Smooth muscle cell (in vitro differentiated cells): ENCODE data around the gene TRIM42. TPM values are rescaled to one million over a fixed set of nuclear protein-coding genes. Genes with fewer than 3 reads are reported as not detected.

ENCODE experiments used
- DNase-seq: peaks from one replicate; lab custom pipeline; 2025; ENCODE audit not compliant: unreplicated experiment; lab: John Stamatoyannopoulos, UW
- H2AFZ ChIP-seq: fragments of 200-600 bp; sonication (generic); 2 replicates; pipeline ENCODE4 v1.6.0; 2016; ENCODE audit warnings: antibody characterized with exemption, low read depth, mild to moderate bottlenecking
- H3F3A ChIP-seq: fragments of 200-600 bp; sonication (generic); 2 replicates; pipeline ENCODE4 v1.6.0; 2017; ENCODE audit warnings: antibody characterized with exemption, low read depth
- H3K27ac ChIP-seq: fragments of 200-600 bp; sonication (generic); 2 replicates; pipeline ENCODE4 v1.5.1; 2016; ENCODE audit warnings: low read depth, mild to moderate bottlenecking
- H3K27me3 ChIP-seq: fragments of 200-600 bp; sonication (generic); 2 replicates; pipeline ENCODE4 v1.6.1; 2016; ENCODE audit warnings: low read depth, mild to moderate bottlenecking
- H3K36me3 ChIP-seq: fragments of 200-600 bp; sonication (generic); 2 replicates; pipeline ENCODE4 v1.5.1; 2016; ENCODE audit warnings: low read depth
- H3K4me1 ChIP-seq: fragments of 200-600 bp; sonication (generic); 2 replicates; pipeline ENCODE4 v1.5.1; 2016; ENCODE audit warnings: low read depth
- H3K4me2 ChIP-seq: fragments of 200-600 bp; sonication (generic); 2 replicates; pipeline ENCODE4 v1.6.0; 2016; ENCODE audit warnings: mild to moderate bottlenecking
- H3K4me3 ChIP-seq: fragments of 200-600 bp; sonication (generic); 2 replicates; pipeline ENCODE4 v1.5.1; 2016; ENCODE audit warnings: mild to moderate bottlenecking
- H3K79me2 ChIP-seq: fragments of 200-600 bp; sonication (generic); 2 replicates; pipeline ENCODE4 v1.6.0; 2016; ENCODE audit warnings: low read depth, mild to moderate bottlenecking
- H3K9ac ChIP-seq: fragments of 200-600 bp; sonication (generic); 2 replicates; pipeline ENCODE4 v1.6.0; 2016; ENCODE audit warnings: low read depth
- H3K9me3 ChIP-seq: fragments of 200-600 bp; sonication (generic); replicated peaks from 2 replicates; pipeline ENCODE4 v1.5.1; 2016; ENCODE audit warnings: low read depth
- H4K20me1 ChIP-seq: fragments of 200-600 bp; sonication (generic); 2 replicates; pipeline ENCODE4 v1.6.0; 2016; ENCODE audit warnings: low read depth
- CTCF ChIP-seq: fragments of 200-600 bp; sonication (generic); IDR thresholded peaks from 2 replicates; pipeline ENCODE4 v1.5.1; 2017; ENCODE audit warnings: borderline replicate concordance, mild to moderate bottlenecking, antibody characterized with exemption; ENCODE audit not compliant: insufficient read depth, poor library complexity, severe bottlenecking
- WGBS: methylation state at CpG from one replicate; pipeline ENCODE4 v1.1.7; 2016; ENCODE audit warnings: low lambda C conversion rate; 5-methylcytosine and 5-hydroxymethylcytosine counted together
- polyA plus RNA-seq: library from polyadenylated mRNA; unstranded; fragments of >200 nt; fragmentation: Nextera tagmentation; extraction: Ambion mirVana; gene quantifications from 2 replicates; pipeline ENCODE4 v1.2.1, GENCODE V29; 2016
- total RNA-seq: library from RNA; depleted of rRNA; stranded (reverse); fragments of >200 nt; gene quantifications from 2 replicates; pipeline ENCODE4 v1.2.3, GENCODE V29; 2014

The TRIM42 gene
- total and polyA plus RNA-seq, 2 experiments from 2014 or later, result not detected

DNA sequence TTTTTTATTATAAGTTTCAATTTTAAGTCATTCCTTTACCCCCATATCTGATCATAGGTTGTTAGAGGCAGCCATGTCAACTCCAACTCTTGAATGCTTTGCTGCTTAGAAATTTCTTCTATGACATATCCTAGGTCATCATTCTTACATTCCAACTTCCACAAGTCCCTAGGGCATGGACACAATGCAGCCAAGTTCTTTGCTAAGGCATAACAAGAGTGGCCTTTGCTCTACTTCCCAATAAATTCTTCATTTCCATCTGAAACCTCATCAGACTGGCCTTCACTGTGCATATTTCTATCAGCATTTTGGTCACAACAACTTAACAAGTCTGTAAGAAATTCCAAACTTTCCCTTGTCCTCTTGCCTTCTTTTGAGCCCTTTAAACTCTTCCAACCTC lies 28.5 kb downstream of the TRIM42 start:
- no peak for TF ChIP-seq CTCF
- Histone ChIP-seq H3K36me3 (no peaks in the 10 kb centered on the region), H3K9me3 (no peaks in the 10 kb centered on the region), H3K27ac (no peak overlapping the region), H3F3A (no peaks in the 10 kb centered on the region), H3K9ac (no peak overlapping the region), H3K27me3 (no peaks in the 10 kb centered on the region), H2AFZ (no peak overlapping the region), H3K79me2 (no peaks in the 10 kb centered on the region), H3K4me2 (no peak overlapping the region), H3K4me1 (no peaks in the 10 kb centered on the region), H3K4me3 (no peak overlapping the region), H4K20me1 (no peaks in the 10 kb centered on the region)
- no peak for DNase-seq

GRCh38 chr3:140708815-140709214 lies 31.0 kb downstream of the TRIM42 start:
- no peaks in the 10 kb centered on the region for H3K27me3 ChIP-seq
- H3K79me2 ChIP-seq, result no peaks in the 10 kb centered on the region
- H3K4me3 ChIP-seq, result no peak overlapping the region
- 90% methylated on average over 2 of the region's 2 CpGs for WGBS
- no peaks in the 10 kb centered on the region for H4K20me1 ChIP-seq
- H3K36me3 ChIP-seq, result no peaks in the 10 kb centered on the region
- no peaks in the 10 kb centered on the region for H3K9me3 ChIP-seq
- no peak overlapping the region for H3K4me2 ChIP-seq
- no peaks in the 10 kb centered on the region for H3K4me1 ChIP-seq
- H3K27ac ChIP-seq, result no peak overlapping the region
- no peak for TF ChIP-seq CTCF
- H3K9ac ChIP-seq, result no peak overlapping the region
- H3F3A ChIP-seq, result no peaks in the 10 kb centered on the region
- H2AFZ ChIP-seq, result no peak overlapping the region
- no peak for DNase-seq

GRCh38 chr3:140709751-140710150 lies 31.9 kb downstream of the TRIM42 start:
- TF ChIP-seq CTCF, result no peak
- Histone ChIP-seq H3K9me3 (no peaks in the 10 kb centered on the region), H4K20me1 (no peaks in the 10 kb centered on the region), H3K9ac (no peak overlapping the region), H3F3A (no peaks in the 10 kb centered on the region), H3K4me3 (no peak overlapping the region), H3K4me2 (no peak overlapping the region), H3K27me3 (no peaks in the 10 kb centered on the region), H3K4me1 (no peaks in the 10 kb centered on the region), H3K27ac (no peak overlapping the region), H2AFZ (no peak overlapping the region), H3K36me3 (no peaks in the 10 kb centered on the region), H3K79me2 (no peaks in the 10 kb centered on the region)
- no peak for DNase-seq

DNA sequence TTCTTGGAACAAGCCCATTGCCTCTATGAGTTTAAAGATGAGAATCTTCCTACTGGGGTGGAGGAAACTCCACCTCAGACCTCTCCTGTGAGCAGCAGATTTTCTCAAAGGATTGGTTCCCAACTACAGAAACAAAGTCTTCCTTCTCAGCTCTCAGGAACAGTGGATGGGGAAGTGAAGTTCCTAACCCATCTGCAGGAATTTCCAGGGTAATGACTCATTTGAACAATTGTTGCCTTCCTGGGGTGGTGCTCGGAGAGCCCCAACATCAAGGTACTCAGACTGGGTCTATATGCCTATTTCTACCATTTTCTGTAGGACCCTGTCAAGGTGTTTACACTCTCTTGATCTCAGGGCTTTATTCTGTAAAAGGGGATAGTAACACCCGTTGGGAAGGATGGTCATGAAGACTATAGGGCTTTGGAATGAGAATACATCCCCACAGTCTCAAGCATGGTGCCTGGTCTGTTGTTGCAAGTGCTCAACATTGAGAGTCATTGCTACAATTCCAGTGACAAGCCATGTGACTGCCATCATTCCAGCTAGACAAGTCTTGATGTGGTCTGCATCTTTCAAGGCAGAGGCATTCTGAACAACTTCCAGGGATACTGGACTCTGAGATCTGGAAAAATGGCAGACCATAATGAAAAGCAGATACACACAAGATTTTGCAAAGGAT lies 33.0 kb downstream of the TRIM42 start:
- no peaks in the 10 kb centered on the region for H3K36me3 ChIP-seq
- H3K9ac ChIP-seq, result no peak overlapping the region
- H3K4me1 ChIP-seq, result no peaks in the 10 kb centered on the region
- no peaks in the 10 kb centered on the region for H3K9me3 ChIP-seq
- H3K27me3 ChIP-seq, result no peaks in the 10 kb centered on the region
- no peaks in the 10 kb centered on the region for H3K79me2 ChIP-seq
- H3K27ac ChIP-seq, result no peak overlapping the region
- H3F3A ChIP-seq, result no peaks in the 10 kb centered on the region
- no peak overlapping the region for H3K4me3 ChIP-seq
- no peak overlapping the region for H3K4me2 ChIP-seq
- no peak overlapping the region for H2AFZ ChIP-seq
- DNase-seq, result no peak
- WGBS, result 66% methylated on average over 2 of the region's 2 CpGs
- TF ChIP-seq CTCF, result no peak
- H4K20me1 ChIP-seq, result no peaks in the 10 kb centered on the region
